ENCODE data around the gene TMEM131L. TPM values are rescaled to one million over a fixed set of nuclear protein-coding genes. Genes with fewer than 3 reads are reported as not detected.

Gene TMEM131L
- total RNA-seq, 1 experiment from 2014 or later = 14.6 TPM

DNA sequence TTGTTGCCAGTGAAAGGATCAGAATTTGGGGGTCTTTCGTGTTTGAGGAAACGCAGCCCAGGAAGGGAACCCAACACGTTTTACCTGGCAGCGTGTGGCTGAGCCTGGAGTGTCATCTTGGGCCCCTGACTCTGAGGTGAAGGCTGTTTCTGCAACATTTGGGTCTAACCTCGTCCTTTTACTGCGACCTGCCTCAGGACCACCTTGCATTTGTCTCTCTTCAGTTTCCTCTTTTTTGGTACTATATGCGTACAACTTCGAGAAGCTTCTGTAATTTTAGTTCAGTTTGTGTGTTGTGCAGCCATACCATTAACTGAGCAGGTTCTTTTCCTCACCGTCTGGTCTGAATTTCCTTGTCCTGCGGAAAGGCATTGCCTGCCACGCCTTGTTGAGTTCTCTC, 61.5 kb downstream of the TMEM131L start:
- TF ChIP-seq, protein P1, sequence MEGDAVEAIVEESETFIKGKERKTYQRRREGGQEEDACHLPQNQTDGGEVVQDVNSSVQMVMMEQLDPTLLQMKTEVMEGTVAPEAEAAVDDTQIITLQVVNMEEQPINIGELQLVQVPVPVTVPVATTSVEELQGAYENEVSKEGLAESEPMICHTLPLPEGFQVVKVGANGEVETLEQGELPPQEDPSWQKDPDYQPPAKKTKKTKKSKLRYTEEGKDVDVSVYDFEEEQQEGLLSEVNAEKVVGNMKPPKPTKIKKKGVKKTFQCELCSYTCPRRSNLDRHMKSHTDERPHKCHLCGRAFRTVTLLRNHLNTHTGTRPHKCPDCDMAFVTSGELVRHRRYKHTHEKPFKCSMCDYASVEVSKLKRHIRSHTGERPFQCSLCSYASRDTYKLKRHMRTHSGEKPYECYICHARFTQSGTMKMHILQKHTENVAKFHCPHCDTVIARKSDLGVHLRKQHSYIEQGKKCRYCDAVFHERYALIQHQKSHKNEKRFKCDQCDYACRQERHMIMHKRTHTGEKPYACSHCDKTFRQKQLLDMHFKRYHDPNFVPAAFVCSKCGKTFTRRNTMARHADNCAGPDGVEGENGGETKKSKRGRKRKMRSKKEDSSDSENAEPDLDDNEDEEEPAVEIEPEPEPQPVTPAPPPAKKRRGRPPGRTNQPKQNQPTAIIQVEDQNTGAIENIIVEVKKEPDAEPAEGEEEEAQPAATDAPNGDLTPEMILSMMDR (conservative IDR thresholded peaks at IDR 0.05) = no peak
- Histone ChIP-seq H3K23me2 (ENCODE audit: insufficient read length, low read depth, low read length, poor library complexity, severe bottlenecking) (no peaks in the 10 kb centered on the region), H2BK15ac (ENCODE audit: low read depth, low read length) (no peak overlapping the region), H3K23ac (ENCODE audit: insufficient read length, low read depth, low read length) (no peak overlapping the region), H4K8ac (replicated peaks; ENCODE audit: insufficient read length, low read depth, low read length) (no peak overlapping the region), H2BK120ac (ENCODE audit: low read depth, low read length, poor library complexity, severe bottlenecking) (no peak overlapping the region), H3K14ac (ENCODE audit: insufficient read depth, low read length) (no peak overlapping the region), H3K18ac (ENCODE audit: insufficient read length, low read depth, low read length) (no peak overlapping the region), H3K9me3 (ENCODE audit: control insufficient read depth, low read depth, low read length) (no peaks in the 10 kb centered on the region), H2BK12ac (ENCODE audit: insufficient read length, low read depth, low read length) (no peak overlapping the region), H4K91ac (ENCODE audit: insufficient read length, low read depth, low read length) (no peak overlapping the region), H3K27ac (ENCODE audit: insufficient read length, low read depth, low read length) (no peak overlapping the region), H3K9ac (ENCODE audit: extremely low read depth, insufficient read length, low read length) (no peak overlapping the region), H3K4me1 (ENCODE audit: insufficient read depth, low read length) (no peaks in the 10 kb centered on the region; the same call in 1 of the 2 replicates), H2AK5ac (ENCODE audit: insufficient read length, low read length) (no peak overlapping the region), H2AFZ (ENCODE audit: low read length) (no peak overlapping the region), H2BK20ac (ENCODE audit: low read depth, low read length, poor library complexity, severe bottlenecking) (no peak overlapping the region), H3T11ph (ENCODE audit: low read length) (no peak overlapping the region), H2BK5ac (ENCODE audit: insufficient read length, low read length) (no peak overlapping the region), H4K20me1 (ENCODE audit: control insufficient read depth, insufficient read depth, insufficient read length) (no peaks in the 10 kb centered on the region), H4K5ac (ENCODE audit: insufficient read length, low read depth, low read length) (no peak overlapping the region), H3K4ac (ENCODE audit: low read depth, low read length) (no peak overlapping the region), H3K27me3 (ENCODE audit: insufficient read depth, low read length) (no peaks in the 10 kb centered on the region), H3K79me2 (ENCODE audit: insufficient read depth, low read length) (peaks cover 6% of the 10 kb centered on the region; the same call in 1 of the 2 replicates), H3K56ac (ENCODE audit: insufficient read length, low read depth, low read length) (no peak overlapping the region), H3K4me2 (ENCODE audit: insufficient read depth, insufficient read length, low read length) (no peak overlapping the region), H3K79me1 (ENCODE audit: insufficient read depth, low read depth, low read length, poor library complexity, severe bottlenecking) (peaks cover 2% of the 10 kb centered on the region)
- Mint-ChIP-seq H3K36me3 (ENCODE audit: insufficient read depth in 1 of 3, low read depth in 3 of 3) (peaks cover 3 to 11% (median 4%) of the 10 kb centered on the region in 3 experiments; a peak in 5 of 7 replicates), H3K9me3 (no peaks in the 10 kb centered on the region), H3K27me3 (ENCODE audit: low read depth) (no peaks in the 10 kb centered on the region), H3K4me1 (peaks cover 35 to 47% of the 10 kb centered on the region in 2 experiments), H3K27ac (peak overlapping the region in 2 of 3 experiments; percentile 68 to 80; a peak in 4 of 7 replicates), H3K4me3 (no peak overlapping the region)
- no peak for DNase-seq
- no CpG with 5 or more reads among the region's 11 CpGs for WGBS (ENCODE audit: extremely low coverage, insufficient read length, low lambda C conversion rate)

Measured in H9 (cell line).